Smooth muscle cell (in vitro differentiated cells): ENCODE results near the gene TSPAN18. TPM values are rescaled to one million over a fixed set of nuclear protein-coding genes. Genes with fewer than 3 reads are reported as not detected.

Experiments
- DNase-seq: peaks from one replicate; lab custom pipeline; 2025; ENCODE audit not compliant: unreplicated experiment; lab: John Stamatoyannopoulos, UW
- H2AFZ ChIP-seq: fragments of 200-600 bp; sonication (generic); 2 replicates; pipeline ENCODE4 v1.6.0; 2016; ENCODE audit warnings: antibody characterized with exemption, low read depth, mild to moderate bottlenecking
- H3F3A ChIP-seq: fragments of 200-600 bp; sonication (generic); 2 replicates; pipeline ENCODE4 v1.6.0; 2017; ENCODE audit warnings: antibody characterized with exemption, low read depth
- H3K27ac ChIP-seq: fragments of 200-600 bp; sonication (generic); 2 replicates; pipeline ENCODE4 v1.5.1; 2016; ENCODE audit warnings: low read depth, mild to moderate bottlenecking
- H3K27me3 ChIP-seq: fragments of 200-600 bp; sonication (generic); 2 replicates; pipeline ENCODE4 v1.6.1; 2016; ENCODE audit warnings: low read depth, mild to moderate bottlenecking
- H3K36me3 ChIP-seq: fragments of 200-600 bp; sonication (generic); 2 replicates; pipeline ENCODE4 v1.5.1; 2016; ENCODE audit warnings: low read depth
- H3K4me1 ChIP-seq: fragments of 200-600 bp; sonication (generic); 2 replicates; pipeline ENCODE4 v1.5.1; 2016; ENCODE audit warnings: low read depth
- H3K4me2 ChIP-seq: fragments of 200-600 bp; sonication (generic); 2 replicates; pipeline ENCODE4 v1.6.0; 2016; ENCODE audit warnings: mild to moderate bottlenecking
- H3K4me3 ChIP-seq: fragments of 200-600 bp; sonication (generic); 2 replicates; pipeline ENCODE4 v1.5.1; 2016; ENCODE audit warnings: mild to moderate bottlenecking
- H3K79me2 ChIP-seq: fragments of 200-600 bp; sonication (generic); 2 replicates; pipeline ENCODE4 v1.6.0; 2016; ENCODE audit warnings: low read depth, mild to moderate bottlenecking
- H3K9ac ChIP-seq: fragments of 200-600 bp; sonication (generic); 2 replicates; pipeline ENCODE4 v1.6.0; 2016; ENCODE audit warnings: low read depth
- H3K9me3 ChIP-seq: fragments of 200-600 bp; sonication (generic); replicated peaks from 2 replicates; pipeline ENCODE4 v1.5.1; 2016; ENCODE audit warnings: low read depth
- H4K20me1 ChIP-seq: fragments of 200-600 bp; sonication (generic); 2 replicates; pipeline ENCODE4 v1.6.0; 2016; ENCODE audit warnings: low read depth
- WGBS: methylation state at CpG from one replicate; pipeline ENCODE4 v1.1.7; 2016; ENCODE audit warnings: low lambda C conversion rate; 5-methylcytosine and 5-hydroxymethylcytosine counted together
- polyA plus RNA-seq: library from polyadenylated mRNA; unstranded; fragments of >200 nt; fragmentation: Nextera tagmentation; extraction: Ambion mirVana; gene quantifications from 2 replicates; pipeline ENCODE4 v1.2.1, GENCODE V29; 2016
- total RNA-seq: library from RNA; depleted of rRNA; stranded (reverse); fragments of >200 nt; gene quantifications from 2 replicates; pipeline ENCODE4 v1.2.3, GENCODE V29; 2014
- TF ChIP-seq, protein P1 (sequence below): fragments of 200-600 bp; sonication (generic); IDR thresholded peaks from 2 replicates; pipeline ENCODE4 v1.5.1; 2017; ENCODE audit warnings: borderline replicate concordance, mild to moderate bottlenecking, antibody characterized with exemption; ENCODE audit not compliant: insufficient read depth, poor library complexity, severe bottlenecking

Gene TSPAN18
- total and polyA plus RNA-seq, 2 experiments from 2014 or later = 3.4 to 15.3 TPM

- peaks cover 22% of the 10 kb centered on the region for H3K4me1 ChIP-seq
- H3K36me3 ChIP-seq = no peaks in the 10 kb centered on the region
- no peaks in the 10 kb centered on the region for H3F3A ChIP-seq
- TF ChIP-seq, protein P1, sequence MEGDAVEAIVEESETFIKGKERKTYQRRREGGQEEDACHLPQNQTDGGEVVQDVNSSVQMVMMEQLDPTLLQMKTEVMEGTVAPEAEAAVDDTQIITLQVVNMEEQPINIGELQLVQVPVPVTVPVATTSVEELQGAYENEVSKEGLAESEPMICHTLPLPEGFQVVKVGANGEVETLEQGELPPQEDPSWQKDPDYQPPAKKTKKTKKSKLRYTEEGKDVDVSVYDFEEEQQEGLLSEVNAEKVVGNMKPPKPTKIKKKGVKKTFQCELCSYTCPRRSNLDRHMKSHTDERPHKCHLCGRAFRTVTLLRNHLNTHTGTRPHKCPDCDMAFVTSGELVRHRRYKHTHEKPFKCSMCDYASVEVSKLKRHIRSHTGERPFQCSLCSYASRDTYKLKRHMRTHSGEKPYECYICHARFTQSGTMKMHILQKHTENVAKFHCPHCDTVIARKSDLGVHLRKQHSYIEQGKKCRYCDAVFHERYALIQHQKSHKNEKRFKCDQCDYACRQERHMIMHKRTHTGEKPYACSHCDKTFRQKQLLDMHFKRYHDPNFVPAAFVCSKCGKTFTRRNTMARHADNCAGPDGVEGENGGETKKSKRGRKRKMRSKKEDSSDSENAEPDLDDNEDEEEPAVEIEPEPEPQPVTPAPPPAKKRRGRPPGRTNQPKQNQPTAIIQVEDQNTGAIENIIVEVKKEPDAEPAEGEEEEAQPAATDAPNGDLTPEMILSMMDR = no peak
- H3K9me3 ChIP-seq = no peaks in the 10 kb centered on the region
- H3K4me2 ChIP-seq = no peak overlapping the region
- H3K4me3 ChIP-seq = no peak overlapping the region
- no peaks in the 10 kb centered on the region for H3K27me3 ChIP-seq
- H4K20me1 ChIP-seq = no peaks in the 10 kb centered on the region
- H3K9ac ChIP-seq = no peak overlapping the region
- DNase-seq = no peak
- H2AFZ ChIP-seq = peak overlapping the region; percentile 77
- H3K27ac ChIP-seq = no peak overlapping the region
- no peaks in the 10 kb centered on the region for H3K79me2 ChIP-seq
- WGBS = 54% methylated on average over 5 of the region's 6 CpGs
Measured at GRCh38 chr11:44711113-44711786, 15.5 kb upstream of the TSPAN18 start.

GRCh38 chr11:44711787-44712608 is 14.8 kb upstream of the TSPAN18 start:
- Histone ChIP-seq H4K20me1 (no peaks in the 10 kb centered on the region), H3K4me3 (no peak overlapping the region), H3F3A (no peaks in the 10 kb centered on the region), H3K27ac (no peak overlapping the region), H3K4me2 (no peak overlapping the region), H3K9ac (no peak overlapping the region), H3K27me3 (no peaks in the 10 kb centered on the region), H3K9me3 (no peaks in the 10 kb centered on the region), H3K36me3 (no peaks in the 10 kb centered on the region), H3K4me1 (peaks cover 26% of the 10 kb centered on the region), H2AFZ (peak overlapping the region; percentile 77), H3K79me2 (no peaks in the 10 kb centered on the region)
- DNase-seq = no peak
- WGBS = 59% methylated on average over 16 of the region's 16 CpGs
- TF ChIP-seq, protein P1 = no peak

GRCh38 chr11:44713022-44713421 is 13.7 kb upstream of the TSPAN18 start:
- Histone ChIP-seq H3K4me2 (no peak overlapping the region), H3K4me3 (no peak overlapping the region), H4K20me1 (no peaks in the 10 kb centered on the region), H3K79me2 (no peaks in the 10 kb centered on the region), H3K27me3 (no peaks in the 10 kb centered on the region), H3K36me3 (no peaks in the 10 kb centered on the region), H3K9ac (no peak overlapping the region), H2AFZ (no peak overlapping the region), H3K4me1 (peaks cover 26% of the 10 kb centered on the region), H3K9me3 (no peaks in the 10 kb centered on the region), H3K27ac (no peak overlapping the region), H3F3A (no peaks in the 10 kb centered on the region)
- TF ChIP-seq, protein P1 = no peak
- DNase-seq = no peak
- WGBS = 60% methylated on average over 1 of the region's 1 CpG
